Uterus (tissue), 4 donors: Measurements from ENCODE around the gene FZD8. TPM values are rescaled to one million over a fixed set of nuclear protein-coding genes. Genes with fewer than 3 reads are reported as not detected.

Experiments
- DNase-seq, 2 donors: peaks; one replicate each; pipeline ENCODE4 v3.0.0-alpha.2; 2019 to 2020
- H3K27ac ChIP-seq, 2 donors: fragments of 200-600 bp; sonication (generic); 1 replicate in 1 of 2; 2 replicates in 1 of 2; pipeline ENCODE4 v1.5.1; 2016 to 2018
- H3K27me3 ChIP-seq, 2 donors: fragments of 200-600 bp; sonication (generic); one replicate each; pipeline ENCODE4 v1.5.1; 2018 to 2019; ENCODE audit warnings: control low read depth in 1 of 2
- H3K36me3 ChIP-seq, 2 donors: fragments of 200-600 bp; sonication (generic); one replicate each; pipeline ENCODE4 v1.5.1; 2019; ENCODE audit warnings: control low read depth in 1 of 2
- H3K4me1 ChIP-seq, 2 donors: fragments of 200-600 bp; sonication (generic); one replicate each; pipeline ENCODE4 v1.5.1; 2018 to 2019; ENCODE audit warnings: control low read depth in 1 of 2
- H3K4me3 ChIP-seq, 2 donors: fragments of 200-600 bp; sonication (generic); 1 replicate in 1 of 2; 2 replicates in 1 of 2; pipeline ENCODE4 v1.5.1; 2018 to 2019; ENCODE audit warnings: mild to moderate bottlenecking in 1 of 2
- H3K9me3 ChIP-seq, 2 donors: fragments of 200-600 bp; sonication (generic); one replicate each; pipeline ENCODE4 v1.5.1; 2019; ENCODE audit warnings: control low read depth in 1 of 2
- POLR2A ChIP-seq, 2 donors: fragments of 450-650 bp; IDR thresholded peaks; one replicate each; pipeline ENCODE4 v1.6.1; 2016; ENCODE audit warnings: antibody characterized with exemption in 2 of 2, mild to moderate bottlenecking in 1 of 2, moderate library complexity in 1 of 2
- intact Hi-C: fragments of 100-400 bp; cut with DNase I; formaldehyde crosslinking; loops from one replicate; pipeline ENCODE4 v1.15.1; 2023; ENCODE audit warnings: low total_unique reads
- total RNA-seq, 4 donors: library from RNA; depleted of rRNA in 3 of 4; stranded (reverse); fragments of >200 nt in 3 of 4; gene quantifications; one replicate each; pipeline versions ENCODE4 v1.1.0 to v1.2.4, GENCODE V29; 2014 to 2023
- TF ChIP-seq, protein P1 (sequence below), 4 experiments: fragments of 200-600 bp in 2 of 4; fragments of 450-650 bp in 2 of 4; sonication (generic) in 2 of 4; IDR thresholded peaks; one replicate each; pipeline ENCODE4 v1.5.1; 2016 to 2019; ENCODE audit warnings: antibody characterized with exemption in 4 of 4, mild to moderate bottlenecking in 2 of 4, moderate library complexity in 1 of 4
- donor health status: DM: yes; HTN: yes; CAD: no.

FZD8 gene
- total RNA-seq, 4 donors from 2014 or later, result 1.8 to 14.9 (median 5.3) TPM

DNA sequence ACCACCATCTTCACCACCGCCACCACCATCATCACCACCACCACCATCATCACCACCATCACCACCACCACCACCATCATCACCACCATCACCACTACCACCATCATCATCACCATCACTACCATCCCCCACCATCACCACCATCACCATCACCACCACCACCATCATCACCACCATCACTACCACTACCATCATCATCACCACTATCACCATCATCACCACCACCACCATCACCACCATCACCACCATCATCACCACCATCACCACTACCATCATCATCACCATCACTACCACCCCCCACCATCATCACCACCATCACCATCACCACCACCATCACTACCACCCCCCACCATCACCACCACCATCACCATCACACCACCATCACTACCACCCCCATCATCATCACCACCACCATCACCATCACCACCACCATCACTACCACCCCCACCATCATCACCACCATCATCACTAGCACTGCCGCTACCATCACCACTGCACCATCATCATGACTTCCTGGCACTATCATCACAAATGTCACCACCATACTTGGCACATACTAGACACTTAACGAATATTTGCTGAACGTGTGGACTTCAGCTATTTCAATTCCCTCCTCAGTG lies 25.3 kb upstream of the FZD8 start:
- no peak for DNase-seq
- TF ChIP-seq POLR2A (IDR thresholded peaks at IDR 0.05), result no peak
- TF ChIP-seq, protein P1, sequence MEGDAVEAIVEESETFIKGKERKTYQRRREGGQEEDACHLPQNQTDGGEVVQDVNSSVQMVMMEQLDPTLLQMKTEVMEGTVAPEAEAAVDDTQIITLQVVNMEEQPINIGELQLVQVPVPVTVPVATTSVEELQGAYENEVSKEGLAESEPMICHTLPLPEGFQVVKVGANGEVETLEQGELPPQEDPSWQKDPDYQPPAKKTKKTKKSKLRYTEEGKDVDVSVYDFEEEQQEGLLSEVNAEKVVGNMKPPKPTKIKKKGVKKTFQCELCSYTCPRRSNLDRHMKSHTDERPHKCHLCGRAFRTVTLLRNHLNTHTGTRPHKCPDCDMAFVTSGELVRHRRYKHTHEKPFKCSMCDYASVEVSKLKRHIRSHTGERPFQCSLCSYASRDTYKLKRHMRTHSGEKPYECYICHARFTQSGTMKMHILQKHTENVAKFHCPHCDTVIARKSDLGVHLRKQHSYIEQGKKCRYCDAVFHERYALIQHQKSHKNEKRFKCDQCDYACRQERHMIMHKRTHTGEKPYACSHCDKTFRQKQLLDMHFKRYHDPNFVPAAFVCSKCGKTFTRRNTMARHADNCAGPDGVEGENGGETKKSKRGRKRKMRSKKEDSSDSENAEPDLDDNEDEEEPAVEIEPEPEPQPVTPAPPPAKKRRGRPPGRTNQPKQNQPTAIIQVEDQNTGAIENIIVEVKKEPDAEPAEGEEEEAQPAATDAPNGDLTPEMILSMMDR (IDR thresholded peaks at IDR 0.05), result no peak
- intact Hi-C loops, result no loop called here

DNA sequence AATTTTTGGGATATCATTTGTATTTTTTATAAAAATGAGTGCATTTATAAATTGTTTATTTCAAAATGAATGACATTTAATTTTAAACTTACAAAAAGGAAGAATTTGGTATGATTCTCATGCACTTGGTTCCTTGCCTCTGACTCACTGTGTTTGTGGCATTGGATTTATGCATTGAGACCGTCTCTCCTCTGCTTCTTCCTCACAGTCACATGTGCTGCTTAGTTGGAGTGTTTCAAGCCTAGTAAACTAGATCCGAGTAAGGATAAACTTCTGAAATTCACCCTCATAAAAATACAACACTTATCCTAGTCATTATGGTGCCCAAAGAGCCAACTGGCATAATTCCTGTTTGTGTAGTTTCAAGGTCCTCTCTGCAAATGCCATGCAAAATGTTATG lies 19.1 kb upstream of the FZD8 start:
- Histone ChIP-seq H3K9me3 (no peaks in the 10 kb centered on the region), H3K27me3 (no peaks in the 10 kb centered on the region), H3K4me3 (no peak overlapping the region), H3K36me3 (no peaks in the 10 kb centered on the region), H3K27ac (no peak overlapping the region), H3K4me1 (no peaks in the 10 kb centered on the region)
- intact Hi-C loops, result no loop called here
- TF ChIP-seq POLR2A (IDR thresholded peaks at IDR 0.05), result no peak
- TF ChIP-seq, protein P1 (IDR thresholded peaks at IDR 0.05), result no peak
- no peak for DNase-seq

More for the DNA sequence above, 25.3 kb upstream of the FZD8 start:
- Histone ChIP-seq H3K4me1 (no peaks in the 10 kb centered on the region), H3K4me3 (no peak overlapping the region), H3K36me3 (no peaks in the 10 kb centered on the region), H3K27ac (no peak overlapping the region), H3K9me3 (no peaks in the 10 kb centered on the region), H3K27me3 (no peaks in the 10 kb centered on the region)

DNA sequence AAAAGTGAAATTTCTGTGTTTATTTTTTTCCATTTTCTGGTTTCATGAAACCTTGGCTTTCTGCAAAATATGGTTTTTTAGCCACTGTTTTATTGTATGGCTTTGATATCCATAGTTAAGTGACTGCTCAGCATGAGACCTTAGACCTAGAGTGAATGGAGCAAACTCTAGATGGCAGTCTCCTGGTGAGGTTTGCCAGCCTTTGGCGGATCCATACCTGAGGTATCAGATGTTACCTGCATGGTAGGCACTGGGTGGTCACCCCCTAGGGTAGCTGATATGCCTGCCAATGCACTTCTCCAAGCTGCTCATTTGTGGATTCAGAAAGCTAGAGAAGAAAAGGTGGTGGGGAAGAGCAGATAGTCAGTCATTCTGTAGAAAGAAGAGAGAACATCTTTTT lies 17.4 kb upstream of the FZD8 start:
- H3K4me1 ChIP-seq, result no peaks in the 10 kb centered on the region
- DNase-seq, result no peak
- no peaks in the 10 kb centered on the region for H3K27me3 ChIP-seq
- H3K27ac ChIP-seq, result no peak overlapping the region
- no peaks in the 10 kb centered on the region for H3K9me3 ChIP-seq
- no peak for TF ChIP-seq POLR2A (IDR thresholded peaks at IDR 0.05)
- TF ChIP-seq, protein P1 (IDR thresholded peaks at IDR 0.05), result no peak
- H3K36me3 ChIP-seq, result no peaks in the 10 kb centered on the region
- no peak overlapping the region for H3K4me3 ChIP-seq
- intact Hi-C loops, result no loop called here

DNA sequence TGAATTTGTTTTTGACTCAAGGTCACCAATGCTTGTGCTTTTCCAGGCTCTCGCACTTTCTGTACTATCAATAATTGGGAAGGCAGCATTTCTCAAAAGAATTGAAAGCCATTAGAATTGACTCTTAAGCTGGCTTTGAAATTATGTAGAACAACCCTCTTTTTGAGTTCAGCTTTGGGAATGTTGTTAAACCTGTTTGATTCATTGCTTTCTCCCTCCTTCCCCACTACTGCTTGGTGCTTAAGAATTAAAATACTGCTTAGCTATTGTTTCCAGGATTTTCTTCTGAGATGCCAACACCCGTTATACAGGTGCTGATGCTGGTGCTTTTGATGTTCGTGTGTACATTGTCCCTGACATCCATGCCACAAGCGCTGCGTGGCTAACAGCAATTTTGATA lies 15.5 kb upstream of the FZD8 start:
- intact Hi-C loops, result no loop called here
- H3K27ac ChIP-seq, result no peak overlapping the region
- no peaks in the 10 kb centered on the region for H3K9me3 ChIP-seq
- no peak overlapping the region for H3K4me3 ChIP-seq
- no peak for DNase-seq
- H3K36me3 ChIP-seq, result no peaks in the 10 kb centered on the region
- no peaks in the 10 kb centered on the region for H3K4me1 ChIP-seq
- no peaks in the 10 kb centered on the region for H3K27me3 ChIP-seq
- TF ChIP-seq POLR2A (IDR thresholded peaks at IDR 0.05), result no peak
- TF ChIP-seq, protein P1 (IDR thresholded peaks at IDR 0.05), result no peak

DNA sequence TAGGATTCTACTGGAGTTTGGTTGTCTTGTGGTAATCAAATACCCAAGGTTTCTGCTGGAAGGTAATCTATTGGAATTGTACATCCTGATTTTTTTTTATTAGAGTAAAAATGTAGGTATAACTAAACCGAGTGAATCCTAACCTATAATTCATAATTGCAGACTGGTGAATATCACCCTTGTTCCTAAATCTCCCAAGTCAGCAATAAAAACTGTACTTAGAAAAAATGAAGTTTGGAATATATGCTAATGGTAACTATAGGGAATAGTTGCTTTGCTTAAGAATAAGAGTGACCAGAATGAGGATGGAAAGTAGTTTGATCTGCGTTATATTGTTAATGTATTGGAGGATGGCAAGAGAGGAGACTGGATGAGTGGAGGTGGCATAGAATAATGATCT lies 10.7 kb upstream of the FZD8 start:
- Histone ChIP-seq H3K27ac (no peak overlapping the region), H3K4me3 (no peak overlapping the region), H3K4me1 (no peaks in the 10 kb centered on the region), H3K9me3 (no peaks in the 10 kb centered on the region), H3K36me3 (no peaks in the 10 kb centered on the region), H3K27me3 (no peaks in the 10 kb centered on the region)
- intact Hi-C loops, result no loop called here
- no peak for TF ChIP-seq POLR2A (IDR thresholded peaks at IDR 0.05)
- TF ChIP-seq, protein P1 (IDR thresholded peaks at IDR 0.05), result no peak
- DNase-seq, result no peak
